Effector CD4-positive, alpha-beta T cell (primary cell): ENCODE results near the gene IER3IP1.
"Not testable (repeated sequence)": the region's sequence is repeated elsewhere in the genome, so short reads cannot be mapped to it uniquely, and the experiment has no call there.

ENCODE experiments used
- DNase-seq: peaks from one replicate; pipeline ENCODE4 v3.0.0-alpha.2; 2020
- total RNA-seq: gene quantifications from one replicate; lab custom pipeline; 2026; lab: John Stamatoyannopoulos, UW

The IER3IP1 gene
- total RNA-seq: 6.0 reads per million, percentile 23 among the genes with 10 or more reads in this experiment

DNA sequence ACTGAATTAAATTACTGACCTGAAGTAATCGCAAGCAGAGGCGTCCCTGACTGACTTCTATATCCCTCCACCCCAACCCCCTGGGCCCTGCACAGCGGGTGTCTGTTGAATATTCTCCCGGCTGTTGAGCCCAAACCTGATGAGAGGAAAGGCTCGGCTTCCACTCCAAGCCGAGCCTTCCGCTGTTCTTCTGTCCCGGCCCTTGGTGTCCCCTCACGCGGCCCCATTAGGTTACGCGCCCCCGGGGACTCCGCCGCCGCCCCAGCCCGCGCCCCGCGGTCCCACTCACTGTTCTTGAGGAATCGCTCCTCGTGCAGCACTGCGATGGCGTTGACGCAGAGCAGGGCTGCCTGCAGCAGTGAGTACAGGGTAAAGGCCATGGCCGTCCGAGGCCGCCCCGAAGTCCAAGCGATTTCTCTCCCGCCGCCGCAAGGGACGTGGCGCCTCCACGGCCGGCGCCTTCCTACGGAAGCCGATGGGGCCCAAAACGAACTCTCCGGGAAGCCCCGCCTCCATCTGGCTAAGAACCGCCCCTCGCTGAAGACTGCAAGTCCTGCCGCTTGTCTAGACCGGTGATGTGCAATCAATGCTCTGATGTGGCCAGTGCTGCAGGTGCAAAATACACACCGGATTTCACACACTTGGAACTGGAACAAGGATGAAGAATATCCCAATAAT lies at the start of gene IER3IP1:
Gene IER3IP1, minus strand, starts transcription at position 467 of the 678 bp plus-strand sequence. Its CDS starts 87 bp downstream, at position 380.
- peak; percentile 81 for DNase-seq

- DNase-seq: no peak
These were observed 39.5 kb upstream of the IER3IP1 start for GRCh38 chr18:47215554-47216138.

DNA sequence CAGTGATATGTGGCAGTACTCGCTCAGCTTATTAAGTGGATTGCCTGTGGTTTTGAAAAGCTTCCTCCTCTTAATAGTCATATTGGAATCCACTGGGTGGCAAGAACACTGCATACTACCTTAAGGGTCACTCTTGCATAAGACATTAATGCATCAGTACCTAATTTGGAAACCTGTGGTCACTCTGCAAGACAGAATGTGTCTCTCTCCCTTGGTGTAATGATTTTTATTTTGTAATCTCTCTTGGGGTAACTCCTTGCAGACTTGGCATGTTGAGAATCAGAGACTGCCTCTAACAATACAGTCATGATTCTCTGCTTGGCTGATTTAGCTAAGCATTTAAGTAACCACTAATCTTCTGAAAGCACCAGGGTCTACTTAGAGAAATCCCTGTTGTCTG lies 33.0 kb upstream of the IER3IP1 start:
- DNase-seq: no peak

DNA sequence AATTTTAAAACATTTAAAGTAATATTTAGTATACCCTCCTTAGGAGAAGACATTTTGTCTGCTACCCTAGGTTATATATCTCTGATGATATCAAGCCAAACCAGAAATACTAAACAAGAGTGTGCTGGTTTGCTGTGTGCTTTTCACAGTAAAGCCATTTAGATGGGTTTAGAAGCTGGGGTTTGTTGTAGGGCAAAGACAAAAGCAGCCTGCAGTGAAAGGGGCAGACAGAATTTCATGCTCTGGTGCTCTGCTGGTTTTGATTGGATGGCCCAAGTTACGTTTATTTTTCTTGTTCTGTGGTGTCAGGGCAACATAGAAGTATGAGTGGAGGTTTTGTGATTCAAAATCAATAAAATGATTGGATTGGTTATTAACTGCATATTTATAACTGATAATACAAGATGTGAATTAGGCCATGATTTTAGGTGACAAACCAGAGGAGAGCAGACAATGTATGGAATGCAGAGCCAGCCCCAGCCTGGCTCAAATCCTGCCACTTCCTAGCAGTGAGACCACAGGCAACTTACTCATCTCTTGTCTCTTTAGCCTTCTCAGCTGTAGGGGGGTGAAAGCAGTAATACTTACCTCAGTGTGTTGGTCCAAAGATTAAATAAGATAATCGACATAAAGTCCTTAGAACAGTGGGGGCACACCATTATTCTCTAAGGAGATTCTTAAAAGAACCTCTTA lies 30.9 kb upstream of the IER3IP1 start:
- no peak for DNase-seq

GRCh38 chr18:47204908-47205522 lies 28.9 kb upstream of the IER3IP1 start:
- peak; percentile 15 for DNase-seq

- no peak for DNase-seq
These were observed 27.7 kb upstream of the IER3IP1 start for GRCh38 chr18:47203626-47204464.

DNA sequence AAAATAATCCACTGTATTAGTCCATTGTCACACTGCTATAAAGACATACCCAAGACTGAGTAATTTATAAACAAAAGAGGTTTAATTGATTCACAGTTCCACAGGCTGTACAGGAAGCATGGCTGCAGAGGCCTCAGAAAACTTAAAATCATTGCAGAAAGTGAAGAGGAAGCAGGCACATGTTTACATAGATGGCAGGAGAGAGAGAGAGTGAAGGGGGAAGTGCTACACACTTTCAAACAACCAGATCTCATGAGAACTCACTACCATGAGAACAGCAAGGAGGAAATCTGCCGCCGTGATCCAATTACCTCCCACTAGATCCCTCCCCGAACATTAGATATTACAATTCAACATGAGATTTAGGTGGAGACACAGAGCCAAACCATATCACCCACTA lies 19.8 kb upstream of the IER3IP1 start:
- DNase-seq: not testable (repeated sequence)

GRCh38 chr18:47191961-47192360 lies 15.8 kb upstream of the IER3IP1 start:
- DNase-seq: no peak

DNA sequence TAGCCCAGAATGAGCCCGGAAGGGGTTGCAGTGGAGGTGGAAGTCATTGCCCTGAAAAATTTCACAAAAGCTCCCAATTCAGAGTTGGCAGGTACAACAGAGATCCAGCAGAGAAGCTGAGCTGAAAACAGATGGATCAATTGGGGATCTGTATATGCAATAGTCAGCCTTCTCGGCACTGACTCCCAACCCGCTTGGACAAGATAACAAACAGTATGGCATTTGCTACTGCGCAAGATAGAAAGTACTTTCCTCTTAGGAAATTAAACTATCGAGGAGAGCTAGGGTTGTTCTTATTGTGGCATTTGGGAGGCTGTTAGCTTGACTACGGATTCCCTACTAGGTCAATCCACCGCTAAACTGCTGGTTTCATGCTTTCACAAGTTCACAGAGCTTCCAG lies 11.6 kb upstream of the IER3IP1 start:
- no peak for DNase-seq

- DNase-seq: no peak
These were observed 8.4 kb upstream of the IER3IP1 start for GRCh38 chr18:47184419-47185050.

DNA sequence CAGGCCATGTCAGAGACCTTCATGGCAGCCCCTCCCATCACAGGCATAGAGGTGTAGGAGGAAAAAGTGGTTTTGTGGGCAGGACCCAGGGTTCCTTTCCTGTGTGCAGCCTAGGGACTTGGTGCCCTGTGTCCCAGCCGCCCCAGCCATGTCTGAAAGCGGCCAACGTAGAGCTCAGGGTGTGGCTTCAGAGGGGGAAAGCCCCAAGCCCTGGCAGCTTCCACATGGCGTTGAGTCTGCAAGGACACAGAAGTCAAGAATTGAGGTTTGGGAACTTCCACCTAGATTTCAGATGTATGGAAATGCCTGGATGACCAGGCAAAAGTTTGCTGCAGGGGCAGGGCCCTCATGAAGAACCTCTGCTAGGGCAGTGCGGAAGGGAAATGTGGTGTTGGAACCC lies 6.0 kb upstream of the IER3IP1 start:
- DNase-seq: not testable (repeated sequence)

- no peak for DNase-seq
These were observed 4.6 kb upstream of the IER3IP1 start for GRCh38 chr18:47180765-47181164.

DNA sequence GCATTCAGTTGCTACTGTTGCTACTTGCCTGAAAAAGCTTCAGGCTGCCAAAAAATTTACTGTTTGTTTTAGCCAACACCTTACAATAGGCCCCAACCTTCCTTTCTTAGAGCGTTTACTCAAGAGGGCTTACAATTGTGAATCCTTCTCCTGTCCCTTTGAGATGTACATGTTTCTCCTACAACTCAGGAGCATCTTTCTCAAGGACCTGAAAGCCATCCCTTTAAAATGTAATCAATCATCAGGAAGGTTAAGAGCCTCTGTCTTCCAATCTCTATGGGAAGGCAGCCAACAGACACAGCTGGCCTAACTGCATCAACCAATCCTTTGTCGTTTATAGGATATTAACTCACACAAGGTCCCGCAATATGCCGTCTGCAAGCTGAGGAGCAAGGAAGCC lies 3.4 kb upstream of the IER3IP1 start:
- no peak for DNase-seq

GRCh38 chr18:47175283-47175897 lies 774 bp downstream of the IER3IP1 start:
- DNase-seq: no peak

DNA sequence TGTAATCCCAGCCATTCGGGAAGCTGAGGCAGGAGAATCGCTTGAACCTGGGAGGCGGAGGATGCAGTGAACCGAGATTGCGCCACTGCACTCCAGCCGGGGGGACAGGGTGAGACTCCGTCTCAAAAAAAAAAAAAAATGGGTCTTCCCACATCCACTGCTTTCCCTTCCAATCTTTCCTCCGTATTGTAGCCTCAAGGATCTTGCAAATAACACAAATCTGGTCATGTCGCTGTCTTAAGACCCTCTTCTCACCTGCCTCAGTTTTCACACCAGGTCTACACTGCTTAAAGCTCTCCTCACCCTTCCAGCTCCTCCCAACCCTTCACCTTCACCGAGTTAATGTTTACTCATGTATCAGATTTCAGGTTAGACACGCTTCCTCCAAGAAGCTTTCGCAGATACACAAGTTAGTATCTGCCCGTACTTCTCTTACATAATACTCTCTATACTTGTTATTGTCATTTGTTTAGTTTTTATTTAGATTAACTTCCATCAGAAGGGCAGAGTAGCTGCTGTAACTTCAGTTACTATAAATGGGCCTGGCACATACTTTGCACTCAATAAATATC lies 1.5 kb downstream of the IER3IP1 start:
- DNase-seq: no peak

- no peak for DNase-seq
These were observed 3.7 kb downstream of the IER3IP1 start for GRCh38 chr18:47172476-47172875.

- no peak for DNase-seq
These were observed 7.3 kb downstream of the IER3IP1 start for GRCh38 chr18:47168913-47169312.

GRCh38 chr18:47168509-47168908 lies 7.7 kb downstream of the IER3IP1 start:
- DNase-seq: no peak

- no peak for DNase-seq
These were observed 9.9 kb downstream of the IER3IP1 start for GRCh38 chr18:47166294-47166693.

DNA sequence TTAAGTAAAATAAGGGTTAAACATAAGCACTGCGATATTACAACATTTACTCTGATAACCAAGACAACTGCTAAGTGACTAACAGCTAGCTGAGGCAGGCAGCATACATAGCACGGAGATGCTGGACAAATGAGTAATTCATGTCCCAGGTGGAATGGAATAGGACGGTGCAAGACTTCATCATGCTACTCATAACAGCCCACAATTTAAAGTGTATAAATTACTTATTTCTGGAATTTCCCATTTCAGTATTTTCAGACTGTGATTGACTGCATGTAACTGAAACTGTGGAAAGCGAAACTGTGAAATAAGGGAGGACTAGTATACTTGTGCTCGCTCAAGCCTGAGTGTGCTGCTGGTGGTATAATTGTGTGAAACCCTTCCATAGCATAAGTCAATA lies 12.9 kb downstream of the IER3IP1 start:
- no peak for DNase-seq

DNA sequence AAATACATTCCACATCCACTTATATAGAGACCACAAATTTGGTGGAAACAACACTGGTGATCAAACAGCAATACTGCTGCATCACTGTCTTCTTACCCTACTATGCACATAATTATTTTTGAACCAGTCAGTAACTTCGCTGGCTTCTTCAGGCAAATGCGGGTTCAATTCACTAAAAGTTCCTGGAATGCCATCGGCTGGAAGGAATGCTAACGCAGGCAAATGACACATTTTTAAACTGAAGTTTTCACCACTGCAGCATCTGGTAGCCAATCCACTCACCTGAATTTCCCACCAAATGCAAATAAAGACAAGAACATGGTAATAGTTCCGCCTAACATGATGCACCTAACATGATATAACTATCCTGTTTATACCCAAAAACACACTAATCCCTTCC lies 15.9 kb downstream of the IER3IP1 start:
- no peak for DNase-seq
